ENCODE measurements around the gene UQCC2. TPM values are rescaled to one million over a fixed set of nuclear protein-coding genes. Genes with fewer than 3 reads are reported as not detected.

The UQCC2 gene
- total and polyA plus RNA-seq, 2 of the 8 experiments (the other 6 are each of a cell fraction or from before 2014, with no cell fraction given), result 52.1 to 104 TPM

DNA sequence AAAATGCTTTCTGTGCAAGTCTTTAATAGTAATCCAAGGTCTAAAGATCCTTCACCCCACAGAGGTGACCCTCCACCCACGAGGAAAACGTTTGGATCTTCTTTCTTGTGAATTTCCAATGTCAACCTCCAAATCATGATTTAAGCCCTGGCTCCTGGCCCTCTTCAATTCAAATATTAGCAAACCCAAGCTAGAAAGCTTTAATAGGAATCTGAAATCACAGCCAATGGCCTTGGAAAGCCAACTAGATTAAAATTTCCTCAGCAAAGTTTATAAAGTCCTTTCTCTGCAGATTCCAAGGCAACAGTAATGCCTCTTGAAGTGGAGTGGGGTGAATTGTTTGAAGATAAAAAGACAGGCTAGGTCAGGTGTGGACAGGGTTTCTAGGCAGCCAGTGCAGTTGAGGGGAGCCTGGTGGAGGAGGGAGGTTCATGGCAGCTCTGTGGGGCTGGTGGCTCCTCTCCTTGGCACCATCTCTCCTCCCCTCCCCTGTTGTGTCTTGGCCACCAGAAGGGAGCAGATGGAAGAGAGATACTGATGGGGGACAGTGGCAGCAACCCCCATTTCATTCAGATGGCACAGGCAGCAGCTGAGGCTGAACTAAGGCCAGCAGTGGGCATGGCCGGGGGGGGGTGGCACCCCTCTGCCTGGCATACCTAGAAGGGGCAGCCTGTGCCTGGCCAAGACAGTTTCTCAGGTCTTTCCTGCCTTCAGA is 12.0 kb upstream of the UQCC2 start (continued):
- TF ChIP-seq, protein P1, sequence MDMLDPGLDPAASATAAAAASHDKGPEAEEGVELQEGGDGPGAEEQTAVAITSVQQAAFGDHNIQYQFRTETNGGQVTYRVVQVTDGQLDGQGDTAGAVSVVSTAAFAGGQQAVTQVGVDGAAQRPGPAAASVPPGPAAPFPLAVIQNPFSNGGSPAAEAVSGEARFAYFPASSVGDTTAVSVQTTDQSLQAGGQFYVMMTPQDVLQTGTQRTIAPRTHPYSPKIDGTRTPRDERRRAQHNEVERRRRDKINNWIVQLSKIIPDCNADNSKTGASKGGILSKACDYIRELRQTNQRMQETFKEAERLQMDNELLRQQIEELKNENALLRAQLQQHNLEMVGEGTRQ (IDR thresholded peaks at IDR 0.05; ENCODE audit: low read length), result no peak
